PC-9 (cell line): ENCODE data around the gene YEATS2. TPM values are rescaled to one million over a fixed set of nuclear protein-coding genes. Genes with fewer than 3 reads are reported as not detected.
"Not testable (repeated sequence)": the region's sequence is repeated elsewhere in the genome, so short reads cannot be mapped to it uniquely, and the experiment has no call there.

ENCODE experiments used
- BruUV-seq: library from RNA; stranded (reverse); fragments of 400-500 nt; replicated peaks from 2 replicates; lab custom pipeline; 2021; lab: Mats Ljungman, UMichigan
- CTCF ChIA-PET: fragments of 300-600 bp; sonication (Branson Sonifier 250); formaldehyde crosslinking; loops from one replicate; lab custom pipeline; 2022; ENCODE audit warnings: antibody characterized with exemption; lab: Charles Lee
- POLR2A ChIA-PET: fragments of 300-600 bp; sonication (Branson Sonifier 250); formaldehyde crosslinking; loops from one replicate; lab custom pipeline; 2022; ENCODE audit warnings: antibody characterized with exemption; ENCODE audit not compliant: unreplicated experiment; lab: Charles Lee
- DNase-seq, 2 experiments: peaks; one replicate each; pipeline versions ENCODE4 v3.0.0 to v3.0.0-alpha.2; 2015 to 2022; ENCODE audit warnings: mixed read lengths in 1 of 2
- H2AFZ ChIP-seq: fragments of 200-600 bp; sonication (generic); 2 replicates; pipeline ENCODE4 v1.8.1; 2017; ENCODE audit warnings: antibody characterized with exemption
- H3F3A ChIP-seq: fragments of 200-600 bp; sonication (generic); 2 replicates; pipeline ENCODE4 v1.8.1; 2017; ENCODE audit warnings: antibody characterized with exemption, mild to moderate bottlenecking, low read depth; ENCODE audit not compliant: insufficient read depth
- H3K27ac ChIP-seq: fragments of 200-600 bp; sonication (generic); 2 replicates; pipeline ENCODE4 v1.6.1; 2016; ENCODE audit warnings: mixed run types
- H3K27me3 ChIP-seq: fragments of 200-600 bp; sonication (generic); 2 replicates; pipeline ENCODE4 v1.6.1; 2016; ENCODE audit warnings: low read depth, mixed run types; ENCODE audit not compliant: insufficient read depth
- H3K36me3 ChIP-seq: fragments of 200-600 bp; sonication (generic); 2 replicates; pipeline ENCODE4 v1.6.1; 2016; ENCODE audit warnings: low read depth, mixed run types
- H3K4me1 ChIP-seq: fragments of 200-600 bp; sonication (generic); replicated peaks from 2 replicates; pipeline ENCODE4 v1.6.1; 2016; ENCODE audit warnings: mixed run types; ENCODE audit not compliant: insufficient read depth
- H3K4me2 ChIP-seq: fragments of 200-600 bp; sonication (generic); 2 replicates; pipeline ENCODE4 v1.6.1; 2017; ENCODE audit warnings: mixed run types
- H3K4me3 ChIP-seq: fragments of 200-600 bp; sonication (generic); 2 replicates; pipeline ENCODE4 v1.6.1; 2016; ENCODE audit warnings: mixed run types
- H3K79me2 ChIP-seq: fragments of 200-600 bp; sonication (generic); 2 replicates; pipeline ENCODE4 v1.6.1; 2017; ENCODE audit warnings: low read depth, mixed run types
- H3K9me2 ChIP-seq: fragments of 200-600 bp; sonication (generic); 2 replicates; pipeline ENCODE4 v1.8.1; 2017; ENCODE audit warnings: mild to moderate bottlenecking; ENCODE audit not compliant: insufficient read depth
- H3K9me3 ChIP-seq: fragments of 200-600 bp; sonication (generic); 2 replicates; pipeline ENCODE4 v1.8.1; 2016; ENCODE audit warnings: low read depth; ENCODE audit not compliant: insufficient read depth
- H4K20me1 ChIP-seq: fragments of 200-600 bp; sonication (generic); 2 replicates; pipeline ENCODE4 v1.8.1; 2017; ENCODE audit not compliant: insufficient read depth
- CTCF ChIP-seq: fragments of 200-600 bp; sonication (generic); conservative IDR thresholded peaks from 2 replicates; pipeline ENCODE4 v1.6.1; 2017; ENCODE audit warnings: mixed run types, antibody characterized with exemption, mild to moderate bottlenecking, moderate library complexity
- EZH2 ChIP-seq: fragments of 200-600 bp; sonication (generic); IDR thresholded peaks from 2 replicates; pipeline ENCODE4 v1.8.0; 2017; ENCODE audit warnings: antibody characterized with exemption, low read depth
- intact Hi-C: fragments of 100-400 bp; cut with micrococcal nuclease; formaldehyde crosslinking; loops from one replicate; pipeline ENCODE4 v1.10.0; 2022; ENCODE audit not compliant: unreplicated experiment
- total RNA-seq: library from RNA; stranded (reverse); gene quantifications from 2 replicates; pipeline ENCODE4 v1.2.3, GENCODE V29; 2021

Gene YEATS2
- total RNA-seq, 1 experiment from 2014 or later, result 37.2 TPM

- no peak overlapping the region for H3K27ac ChIP-seq
- H3K9me2 ChIP-seq, result no peaks in the 10 kb centered on the region
- H3K27me3 ChIP-seq, result no peaks in the 10 kb centered on the region
- POLR2A ChIA-PET, result no interaction called here
- H3K4me1 ChIP-seq, result no peaks in the 10 kb centered on the region
- TF ChIP-seq EZH2 (no peak), CTCF (no peak)
- H2AFZ ChIP-seq, result no peak overlapping the region
- H3K4me3 ChIP-seq, result no peak overlapping the region
- no peaks in the 10 kb centered on the region for H3K9me3 ChIP-seq
- DNase-seq, result no peak
- H3K4me2 ChIP-seq, result no peak overlapping the region
- H3K79me2 ChIP-seq, result no peaks in the 10 kb centered on the region
- peaks cover 7% of the 10 kb centered on the region; the same call in 1 of the 2 replicates for H3F3A ChIP-seq
- H3K36me3 ChIP-seq, result peaks cover 20% of the 10 kb centered on the region
- CTCF ChIA-PET, result interaction anchor here (0.6 kb wide), 1 partner anchor 85 kb away, joined by 3 read pairs; no protein-coding TSS in a partner anchor
- BruUV-seq, result no TSS peak
- no peaks in the 10 kb centered on the region; the same call in 1 of the 2 replicates for H4K20me1 ChIP-seq
- intact Hi-C loops, result no loop called here
These were observed 37.3 kb downstream of the YEATS2 start for GRCh38 chr3:183734750-183735494.

GRCh38 chr3:183737116-183737515, 39.5 kb downstream of the YEATS2 start:
- Histone ChIP-seq H3F3A (peaks cover 7% of the 10 kb centered on the region; the same call in 1 of the 2 replicates), H3K4me1 (no peaks in the 10 kb centered on the region), H4K20me1 (no peaks in the 10 kb centered on the region; the same call in 1 of the 2 replicates), H3K79me2 (no peaks in the 10 kb centered on the region), H3K9me3 (no peaks in the 10 kb centered on the region), H3K27ac (no peak overlapping the region), H3K4me2 (no peak overlapping the region), H3K4me3 (no peak overlapping the region), H3K27me3 (no peaks in the 10 kb centered on the region), H3K36me3 (peaks cover 15% of the 10 kb centered on the region), H2AFZ (no peak overlapping the region), H3K9me2 (no peaks in the 10 kb centered on the region)
- TF ChIP-seq CTCF (no peak), EZH2 (no peak)
- intact Hi-C loops, result no loop called here
- BruUV-seq, result no TSS peak
- POLR2A ChIA-PET, result no interaction called here
- CTCF ChIA-PET, result no interaction called here
- no peak for DNase-seq

GRCh38 chr3:183740154-183740553, 42.6 kb downstream of the YEATS2 start:
- H3K4me3 ChIP-seq, H3K9me2 ChIP-seq, H3K9me3 ChIP-seq, H3K4me2 ChIP-seq, H4K20me1 ChIP-seq, intact Hi-C loops, H3K79me2 ChIP-seq, POLR2A ChIA-PET, H3K4me1 ChIP-seq, DNase-seq, H2AFZ ChIP-seq, CTCF ChIA-PET, H3K27ac ChIP-seq, H3K27me3 ChIP-seq, BruUV-seq, H3F3A ChIP-seq: not testable (repeated sequence)
- H3K36me3 ChIP-seq, result peaks cover 16% of the 10 kb centered on the region
